GM12892 (cell line): ENCODE data around the gene LMF2.

Source experiments
- DNase-seq: peaks from one replicate; pipeline ENCODE4 v3.0.0; 2011; ENCODE audit not compliant: insufficient read length
- FAIRE-seq: peaks from 2 replicates; lab custom pipeline; 2011; peaks lifted over from hg19 to GRCh38; lab: Jason Lieb, UNC
- POLR2A ChIP-seq: IDR thresholded peaks from 2 replicates; pipeline ENCODE4 v1.6.1; 2011; ENCODE audit warnings: low read depth, low read length, control low read depth
- POLR2AphosphoS5 ChIP-seq: IDR thresholded peaks from 2 replicates; pipeline ENCODE4 v1.6.1; 2011; ENCODE audit warnings: low read depth, low read length, control low read depth
- TAF1 ChIP-seq: IDR thresholded peaks from 2 replicates; pipeline ENCODE4 v1.6.1; 2011; ENCODE audit warnings: low read depth, mild to moderate bottlenecking, control low read depth, low read length, borderline replicate concordance

The LMF2 gene

DNA sequence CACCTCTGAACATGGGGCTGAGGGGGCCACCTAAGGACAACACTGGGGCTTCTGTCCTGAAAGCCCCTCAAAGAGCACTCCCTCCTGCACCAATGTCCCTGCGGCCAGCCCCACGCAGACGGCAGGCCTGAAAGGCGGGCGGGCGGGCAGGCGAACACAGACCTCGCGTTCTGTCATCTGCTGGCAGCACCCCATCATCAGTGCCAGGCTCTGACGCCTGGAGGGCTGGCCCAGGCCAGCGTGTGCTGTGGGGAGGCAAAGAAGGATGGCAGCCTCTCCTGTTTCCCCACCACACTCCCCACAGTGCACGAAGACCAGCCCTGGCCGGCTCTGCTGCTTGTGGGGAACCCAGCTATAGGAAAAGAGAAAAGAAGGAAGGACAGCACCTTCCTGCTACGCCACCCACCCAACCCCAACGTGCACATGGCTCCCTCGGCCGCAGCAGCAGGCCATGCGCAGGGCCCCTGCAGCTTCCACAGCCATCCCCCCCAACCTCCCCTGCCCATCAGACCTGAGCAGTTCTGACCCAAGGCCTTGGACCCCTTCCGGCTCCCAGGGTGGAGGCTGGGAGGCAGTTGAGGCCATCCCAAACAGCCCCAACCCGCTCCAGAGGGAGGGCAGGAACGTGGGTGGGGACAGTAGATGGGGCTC is 36.2 kb downstream of the LMF2 start:
- TF ChIP-seq POLR2A (no peak), TAF1 (no peak), POLR2AphosphoS5 (no peak)
- DNase-seq (no peak), FAIRE-seq (no peak)

DNA sequence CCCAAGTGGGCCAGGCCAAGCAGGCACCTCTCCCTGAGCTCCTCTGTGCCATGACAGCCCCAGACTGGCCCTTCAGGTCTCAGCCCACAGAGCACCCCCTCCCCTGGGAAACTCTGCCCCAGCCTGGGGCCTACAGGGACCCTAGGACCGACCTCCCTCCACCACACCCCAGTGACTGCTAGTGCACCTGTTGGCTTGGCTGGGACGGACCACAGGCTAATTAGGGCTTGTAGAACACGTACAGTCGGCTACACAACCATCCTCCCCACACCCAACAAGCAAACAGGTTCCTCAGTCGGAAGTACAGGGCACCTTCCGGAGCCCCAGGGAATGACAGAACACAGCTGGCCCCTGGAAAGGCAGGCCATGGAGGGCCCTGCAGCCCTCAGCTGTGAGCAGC is 37.0 kb downstream of the LMF2 start:
- DNase-seq (no peak), FAIRE-seq (no peak)
- TF ChIP-seq POLR2A (no peak), POLR2AphosphoS5 (no peak), TAF1 (no peak)

DNA sequence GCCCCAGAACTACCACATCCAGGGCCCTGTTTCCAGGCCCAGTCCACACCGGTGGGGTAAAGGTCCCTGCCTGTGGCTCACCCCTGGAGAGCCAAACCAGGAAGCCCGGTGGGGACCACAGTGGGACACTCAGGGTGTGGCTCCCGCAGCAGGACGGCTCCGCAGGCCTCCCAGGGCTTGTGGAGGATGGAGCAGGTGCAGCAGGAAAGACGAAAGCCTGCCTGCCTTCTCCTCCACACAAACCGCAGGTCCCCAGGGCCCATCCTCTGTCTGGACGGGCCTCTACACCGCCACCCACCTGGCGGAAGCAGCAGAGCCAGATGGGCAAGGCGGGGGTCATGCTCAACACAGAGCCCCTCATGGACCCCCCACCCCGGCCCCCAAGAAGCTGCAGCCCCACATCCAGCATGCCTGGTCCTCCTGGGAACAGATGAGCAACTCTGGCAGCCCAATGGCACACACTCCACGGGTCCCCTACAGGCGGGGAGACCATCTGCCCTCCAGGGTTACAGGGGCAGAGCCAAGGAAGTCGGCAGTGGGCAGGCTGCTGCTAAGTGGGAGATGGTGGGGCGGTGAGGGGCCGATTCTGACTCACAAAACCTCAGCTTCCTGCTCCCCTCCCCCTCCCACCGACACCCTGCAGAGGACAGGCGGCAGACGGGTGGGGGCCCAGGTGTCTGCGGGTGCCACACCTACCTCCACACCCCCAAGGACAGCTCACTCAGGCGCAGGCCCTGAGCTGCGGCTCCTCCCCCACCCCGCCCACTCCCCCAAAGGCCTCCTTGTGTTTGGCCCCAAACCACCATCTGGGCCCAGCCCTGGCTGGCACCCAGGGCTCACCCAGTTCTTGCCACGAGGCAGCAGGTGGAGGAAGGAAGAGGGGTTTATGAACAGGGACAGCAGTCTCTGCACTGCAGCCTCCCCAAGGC is 37.9 kb downstream of the LMF2 start:
- TF ChIP-seq POLR2AphosphoS5, result peak; percentile 50
- TF ChIP-seq POLR2A, result peak; percentile 44; the same call in 1 of the 2 replicates
- TF ChIP-seq TAF1, result no peak
- FAIRE-seq, result peak; percentile 99
- DNase-seq, result peak; percentile 93

DNA sequence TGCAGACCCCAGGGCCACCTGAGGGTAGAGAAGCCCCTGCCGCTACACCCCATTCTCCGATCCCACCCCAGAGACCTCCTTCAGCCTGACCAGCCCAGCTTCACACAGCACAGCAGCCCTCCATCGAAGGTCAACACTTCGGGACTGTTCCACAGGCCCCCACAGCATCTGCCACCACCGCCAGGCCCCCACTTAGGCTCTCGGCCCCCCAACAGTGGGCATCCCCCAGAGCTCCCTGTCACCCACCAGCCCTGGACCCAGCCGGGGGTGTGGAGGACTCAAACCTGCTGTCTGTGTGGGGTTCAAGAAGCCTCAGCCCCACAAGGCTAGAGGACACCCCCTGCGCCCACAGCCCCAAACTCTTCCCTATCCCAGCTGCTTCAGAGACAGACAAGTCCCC is 38.9 kb downstream of the LMF2 start:
- FAIRE-seq, result no peak
- no peak for DNase-seq
- no peak for TF ChIP-seq TAF1
- no peak for TF ChIP-seq POLR2A

DNA sequence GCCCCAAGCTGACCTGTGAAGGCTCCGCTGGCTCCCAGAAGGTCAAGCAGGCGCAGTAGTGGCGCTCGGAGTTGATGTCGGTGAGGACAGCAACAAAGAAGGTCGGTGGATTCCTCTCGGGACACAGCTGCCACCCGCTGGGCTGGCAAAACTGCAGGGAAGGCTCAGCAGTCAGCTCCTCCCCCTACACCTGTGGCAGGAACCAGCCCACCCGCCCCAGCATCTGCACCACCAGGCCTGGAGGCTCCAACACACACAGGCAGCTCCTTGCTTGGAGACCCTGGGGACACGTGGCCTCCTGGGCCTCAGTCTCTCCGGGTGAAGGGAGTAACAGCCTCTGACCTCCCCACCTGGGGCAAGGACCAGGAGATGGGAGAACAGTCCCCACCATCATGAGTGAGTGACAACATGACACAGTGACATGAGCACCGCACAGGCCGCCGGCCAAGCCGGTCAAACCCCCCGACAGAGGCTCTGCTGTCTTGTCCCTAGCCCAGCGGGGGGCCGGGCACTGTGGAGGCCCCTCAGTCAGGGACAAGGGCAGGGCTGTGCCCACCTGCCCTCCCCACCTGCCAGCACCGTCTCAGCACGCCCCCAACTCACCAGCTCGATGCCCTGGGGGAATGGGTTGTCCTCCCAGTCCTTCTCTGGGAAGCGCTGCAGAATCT is 39.6 kb downstream of the LMF2 start:
- FAIRE-seq, result no peak

DNA sequence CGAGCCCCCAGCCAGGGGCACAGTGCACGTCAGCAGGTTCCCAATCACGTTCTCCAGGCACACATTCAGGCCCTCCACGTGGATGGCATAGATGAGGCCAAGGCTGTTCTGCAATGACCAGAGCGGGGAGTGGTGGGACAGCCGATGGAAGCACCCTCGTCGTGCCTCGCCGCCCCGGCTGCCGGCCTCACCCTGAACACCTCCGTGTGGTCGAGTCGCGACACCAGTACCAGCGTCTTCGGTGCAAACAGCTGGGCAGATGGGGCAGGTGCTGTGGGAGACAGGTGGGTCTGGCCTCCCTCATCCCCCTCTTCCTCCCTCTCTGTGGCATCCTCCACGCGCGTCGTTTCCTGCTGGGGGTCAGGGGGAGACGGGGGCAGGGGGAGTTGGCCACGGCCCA is 40.2 kb downstream of the LMF2 start:
- DNase-seq (no peak), FAIRE-seq (no peak)
- no peak for TF ChIP-seq TAF1
- TF ChIP-seq POLR2A, result no peak
- no peak for TF ChIP-seq POLR2AphosphoS5

More for the DNA sequence above, 39.6 kb downstream of the LMF2 start:
- no peak for DNase-seq
- TF ChIP-seq POLR2AphosphoS5 (no peak), POLR2A (no peak), TAF1 (no peak)

DNA sequence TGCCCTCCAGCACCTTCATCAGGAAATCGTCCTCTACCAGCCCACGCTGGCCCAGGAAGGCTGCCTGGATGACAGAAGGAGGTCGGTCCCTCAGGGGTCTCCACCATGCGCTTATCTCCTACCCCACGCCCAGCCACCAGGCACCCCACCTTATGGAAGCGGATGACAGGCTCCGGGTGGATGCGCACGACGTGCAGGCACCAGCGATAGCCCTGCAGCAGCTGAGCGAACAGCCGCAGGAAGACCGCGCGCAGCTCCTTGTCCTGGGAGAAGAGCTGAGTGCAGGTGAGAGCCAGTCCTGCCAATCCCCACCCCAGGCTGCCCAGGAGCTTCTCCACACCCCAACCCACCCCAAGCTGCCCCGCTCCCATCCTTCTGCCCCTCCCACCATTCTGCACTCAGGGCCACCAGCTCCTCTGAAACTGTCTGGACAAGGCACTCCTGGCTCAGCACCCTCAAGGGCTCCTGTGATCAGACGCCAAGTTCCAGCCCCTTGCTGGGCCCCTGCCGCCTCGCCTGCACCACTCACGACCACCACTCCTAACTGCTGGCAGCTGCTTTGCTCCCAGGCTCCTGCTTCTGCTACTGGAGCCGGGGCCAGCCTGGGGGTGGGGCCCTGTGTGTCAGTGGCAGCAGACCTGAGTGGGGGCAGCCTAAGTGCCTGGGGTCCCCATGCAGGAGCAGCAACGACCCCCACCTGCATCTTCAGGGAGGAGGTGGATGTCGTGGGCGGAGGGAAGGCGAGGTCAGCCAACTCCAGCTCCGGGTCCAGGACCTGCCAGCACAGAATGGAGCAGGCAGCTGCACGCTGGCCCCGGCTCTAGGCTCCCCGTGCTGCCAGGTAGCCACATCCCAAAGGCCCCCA is 42.2 kb downstream of the LMF2 start:
- no peak for FAIRE-seq
- TF ChIP-seq POLR2A, result no peak
- TF ChIP-seq TAF1, result no peak
- no peak for TF ChIP-seq POLR2AphosphoS5
- no peak for DNase-seq

DNA sequence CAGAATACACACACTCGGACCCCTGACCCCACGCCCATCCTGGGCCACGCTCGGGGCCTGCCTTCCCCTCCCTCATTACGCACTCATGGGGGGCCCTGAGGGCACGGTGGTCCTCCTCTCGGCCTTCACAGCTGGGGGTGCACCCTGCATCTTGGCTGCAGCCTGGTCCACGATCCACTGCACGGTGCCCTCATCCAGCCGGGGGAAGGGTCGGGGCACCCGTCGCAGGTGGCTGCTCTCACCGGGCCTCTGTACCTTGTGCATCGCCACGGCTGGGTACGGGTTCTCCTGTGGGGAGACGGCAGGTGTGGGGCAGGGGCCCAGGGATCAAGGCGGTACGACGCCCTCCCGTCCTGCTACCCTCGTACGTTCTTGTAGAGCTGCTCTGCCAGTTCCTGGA is 43.1 kb downstream of the LMF2 start:
- FAIRE-seq (no peak), DNase-seq (no peak)
- TF ChIP-seq POLR2A (no peak), POLR2AphosphoS5 (no peak), TAF1 (no peak)

DNA sequence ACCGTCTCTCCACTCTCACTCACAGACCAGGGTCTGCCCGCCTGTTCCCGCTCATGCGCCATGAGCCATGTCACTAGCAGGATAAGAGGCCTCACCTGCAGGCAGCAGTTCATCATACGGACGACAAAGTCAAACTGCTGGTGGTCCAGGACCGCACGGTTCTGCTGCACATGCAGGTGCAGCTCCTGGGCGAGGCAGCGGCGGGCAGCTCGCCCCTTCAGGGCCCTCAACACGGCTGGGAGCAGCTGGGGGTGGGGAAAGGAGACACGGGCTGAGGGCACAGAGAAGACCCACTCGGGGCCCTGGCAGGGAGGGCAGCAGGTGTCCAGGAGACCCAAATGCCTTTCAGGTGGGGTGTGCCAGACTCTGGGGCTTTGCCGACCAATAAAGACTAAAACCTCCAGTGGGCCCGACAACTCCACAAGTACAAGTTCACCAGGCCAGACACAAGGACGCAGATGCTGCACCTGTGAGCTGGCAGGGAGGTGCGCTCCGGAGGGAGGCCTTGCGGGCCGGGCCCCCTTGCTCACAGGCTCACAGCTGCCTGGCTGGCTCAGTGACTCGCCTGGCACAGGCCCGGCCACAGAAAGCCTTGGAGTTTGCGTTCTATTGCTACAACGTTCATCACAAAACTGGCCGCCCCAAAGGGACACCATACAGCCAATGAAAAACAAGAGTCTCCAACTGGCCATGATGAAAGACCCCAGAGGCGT is 44.2 kb downstream of the LMF2 start:
- FAIRE-seq (no peak), DNase-seq (no peak)
- TF ChIP-seq POLR2AphosphoS5 (no peak), TAF1 (no peak), POLR2A (no peak)

DNA sequence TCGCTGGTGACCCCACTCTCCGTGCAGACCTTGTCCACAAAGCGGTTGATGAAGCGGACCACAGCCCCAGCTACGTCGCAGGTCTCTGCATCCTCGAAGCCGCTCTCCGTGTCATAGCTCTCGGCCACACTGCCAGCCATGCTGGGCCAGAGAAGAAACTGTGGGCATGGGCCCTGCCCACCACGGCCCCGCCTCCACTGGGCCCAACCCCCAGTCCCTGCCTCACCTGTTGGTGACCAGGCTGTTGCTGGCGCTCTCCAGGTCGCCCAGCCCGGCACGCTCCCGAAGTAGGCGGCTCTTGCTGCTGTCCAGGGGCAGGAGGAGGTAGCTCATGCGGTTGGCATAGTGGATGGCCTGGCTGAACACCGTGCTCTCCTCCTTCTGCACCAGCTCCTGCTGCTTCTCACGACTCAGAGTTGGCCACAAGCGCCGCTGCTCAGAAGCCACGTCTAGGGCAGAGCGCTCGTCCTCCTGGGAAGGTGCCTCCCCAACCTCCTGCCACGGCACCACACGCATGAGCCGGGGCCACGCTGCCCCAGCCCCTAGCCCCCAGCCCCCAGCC is 45.4 kb downstream of the LMF2 start:
- no peak for TF ChIP-seq POLR2AphosphoS5
- TF ChIP-seq TAF1, result no peak
- TF ChIP-seq POLR2A, result no peak

More for the DNA sequence above, 45.4 kb downstream of the LMF2 start:
- DNase-seq (no peak), FAIRE-seq (no peak)
